Mesenchymal stem cell (in vitro differentiated cells and primary cell): ENCODE measurements around the gene FAIM2.

ENCODE experiments used
- DNase-seq: peaks from one replicate; pipeline ENCODE4 v3.0.0-alpha.2; 2013
- H2AFZ ChIP-seq: one replicate; pipeline ENCODE4 v1.6.1; 2013; ENCODE audit warnings: low read depth, mild to moderate bottlenecking, control low read depth, inconsistent platforms, low read length, moderate library complexity
- H2AK5ac ChIP-seq: 2 replicates; pipeline ENCODE4 v1.6.1; 2013; ENCODE audit warnings: low read length, moderate library complexity, mild to moderate bottlenecking, inconsistent platforms; ENCODE audit not compliant: severe bottlenecking
- H2BK120ac ChIP-seq: one replicate; pipeline ENCODE4 v1.6.1; 2013; ENCODE audit warnings: low read depth, mild to moderate bottlenecking, inconsistent platforms, low read length, moderate library complexity
- H2BK12ac ChIP-seq, 2 experiments: one replicate each; pipeline ENCODE4 v1.6.1; 2013; ENCODE audit warnings: inconsistent platforms in 2 of 2, low read length in 2 of 2, mild to moderate bottlenecking in 2 of 2, moderate library complexity in 2 of 2, control low read depth in 1 of 2
- H2BK15ac ChIP-seq: one replicate; pipeline ENCODE4 v1.6.1; 2013; ENCODE audit warnings: mild to moderate bottlenecking, low read depth, inconsistent platforms; ENCODE audit not compliant: poor library complexity, severe bottlenecking
- H2BK5ac ChIP-seq: 2 replicates; pipeline ENCODE4 v1.6.1; 2013; ENCODE audit warnings: low read depth, mild to moderate bottlenecking, low read length, control low read depth, inconsistent platforms; ENCODE audit not compliant: poor library complexity, severe bottlenecking
- H3K14ac ChIP-seq, 2 experiments: one replicate each; pipeline ENCODE4 v1.6.1; 2013; ENCODE audit warnings: inconsistent platforms in 2 of 2, low read length in 2 of 2, control low read depth in 1 of 2, mild to moderate bottlenecking in 1 of 2, moderate library complexity in 1 of 2
- H3K18ac ChIP-seq, 2 experiments: one replicate each; pipeline ENCODE4 v1.6.1; 2013; ENCODE audit warnings: inconsistent platforms in 2 of 2, low read length in 2 of 2, control low read depth in 1 of 2, low read depth in 1 of 2, mild to moderate bottlenecking in 1 of 2
- H3K23ac ChIP-seq, 2 experiments: one replicate each; pipeline ENCODE4 v1.6.1; 2013; ENCODE audit warnings: inconsistent platforms in 2 of 2, low read length in 2 of 2, mild to moderate bottlenecking in 2 of 2, moderate library complexity in 2 of 2, control low read depth in 1 of 2
- H3K27ac ChIP-seq: 2 replicates; pipeline ENCODE4 v1.5.1; 2013; ENCODE audit warnings: mild to moderate bottlenecking, moderate library complexity, low read length, control low read depth, inconsistent platforms; ENCODE audit not compliant: poor library complexity, severe bottlenecking
- H3K27me3 ChIP-seq, 2 experiments: 2 replicates each; pipeline versions ENCODE4 v1.6.1 to v1.7.0; 2013; ENCODE audit warnings: low read length in 2 of 2, mild to moderate bottlenecking in 2 of 2, moderate library complexity in 2 of 2, control low read depth in 1 of 2, inconsistent platforms in 1 of 2; ENCODE audit not compliant: control insufficient read depth in 1 of 2, insufficient read depth in 1 of 2
- H3K36me3 ChIP-seq, 2 experiments: 2 replicates each; pipeline versions ENCODE4 v1.6.1 to v1.7.0; 2013; ENCODE audit warnings: low read length in 2 of 2, control low read depth in 1 of 2, inconsistent platforms in 1 of 2, low read depth in 1 of 2, mild to moderate bottlenecking in 1 of 2; ENCODE audit not compliant: insufficient read depth in 2 of 2, control insufficient read depth in 1 of 2
- H3K4ac ChIP-seq, 2 experiments: one replicate each; pipeline ENCODE4 v1.6.1; 2013; ENCODE audit warnings: inconsistent platforms in 2 of 2, low read length in 2 of 2, mild to moderate bottlenecking in 2 of 2, moderate library complexity in 2 of 2, control low read depth in 1 of 2, low read depth in 1 of 2
- H3K4me1 ChIP-seq: 2 replicates; pipeline ENCODE4 v1.6.1; 2013; ENCODE audit warnings: low read depth, low read length, control low read depth; ENCODE audit not compliant: control insufficient read depth, insufficient read depth
- H3K4me2 ChIP-seq: 2 replicates; pipeline ENCODE4 v1.6.1; 2013; ENCODE audit warnings: low read length, mild to moderate bottlenecking, inconsistent platforms; ENCODE audit not compliant: poor library complexity, severe bottlenecking
- H3K4me3 ChIP-seq, 2 experiments: 2 replicates each; pipeline versions ENCODE4 v1.5.1 to v1.7.0; 2013; ENCODE audit warnings: low read length in 2 of 2, mild to moderate bottlenecking in 2 of 2, control low read depth in 1 of 2, low read depth in 1 of 2; ENCODE audit not compliant: insufficient read depth in 1 of 2
- H3K79me1 ChIP-seq: replicated peaks from 2 replicates; pipeline ENCODE4 v1.6.1; 2013; ENCODE audit warnings: mild to moderate bottlenecking, control low read depth, low read length, inconsistent platforms; ENCODE audit not compliant: poor library complexity, severe bottlenecking
- H3K9ac ChIP-seq: 2 replicates; pipeline ENCODE4 v1.7.0; 2013; ENCODE audit warnings: mild to moderate bottlenecking, low read length, moderate library complexity
- H3K9me3 ChIP-seq: 2 replicates; pipeline ENCODE4 v1.7.0; 2013; ENCODE audit warnings: mild to moderate bottlenecking, low read length; ENCODE audit not compliant: control insufficient read depth
- H4K8ac ChIP-seq: one replicate; pipeline ENCODE4 v1.6.1; 2013; ENCODE audit warnings: inconsistent platforms, mild to moderate bottlenecking, low read length, moderate library complexity
- H4K91ac ChIP-seq: one replicate; pipeline ENCODE4 v1.6.1; 2013; ENCODE audit warnings: mild to moderate bottlenecking, low read length, inconsistent platforms
- WGBS: methylation state at CpG from one replicate; pipeline ENCODE4 v1.1.7; 2013; ENCODE audit warnings: mixed read lengths; 5-methylcytosine and 5-hydroxymethylcytosine counted together

The FAIM2 gene

GRCh38 chr12:49929581-49929980, 25.9 kb upstream of the FAIM2 start:
- Histone ChIP-seq H3K27ac (no peak overlapping the region), H3K4ac (no peak overlapping the region), H2BK120ac (no peak overlapping the region), H4K8ac (peak overlapping the region; percentile 29), H3K4me1 (no peaks in the 10 kb centered on the region), H3K36me3 (no peaks in the 10 kb centered on the region), H3K79me1 (no peaks in the 10 kb centered on the region), H3K23ac (no peak overlapping the region), H4K91ac (no peak overlapping the region), H2BK15ac (no peak overlapping the region), H2AFZ (no peak overlapping the region), H3K9me3 (no peaks in the 10 kb centered on the region), H2AK5ac (no peak overlapping the region), H2BK5ac (no peak overlapping the region), H3K4me2 (no peak overlapping the region), H3K9ac (no peak overlapping the region), H3K18ac (no peak overlapping the region), H3K14ac (peak overlapping the region in 1 of 2 experiments; percentile 44), H2BK12ac (no peak overlapping the region), H3K4me3 (no peak overlapping the region), H3K27me3 (peaks cover 0 to 11% of the 10 kb centered on the region in 2 experiments)
- 81% methylated on average over 7 of the region's 7 CpGs for WGBS
- no peak for DNase-seq

- Histone ChIP-seq H3K4me2 (no peak overlapping the region), H3K27me3 (peaks cover 0 to 14% of the 10 kb centered on the region in 2 experiments), H4K8ac (no peak overlapping the region), H3K36me3 (no peaks in the 10 kb centered on the region), H2BK12ac (peak overlapping the region in 1 of 2 experiments; percentile 73), H3K9me3 (no peaks in the 10 kb centered on the region), H3K4me1 (no peaks in the 10 kb centered on the region), H3K18ac (no peak overlapping the region), H3K23ac (no peak overlapping the region), H3K14ac (no peak overlapping the region), H3K4ac (no peak overlapping the region), H2BK5ac (no peak overlapping the region), H2AFZ (no peak overlapping the region), H3K4me3 (no peak overlapping the region), H3K27ac (no peak overlapping the region), H2BK120ac (no peak overlapping the region), H2AK5ac (no peak overlapping the region), H4K91ac (no peak overlapping the region), H3K9ac (no peak overlapping the region), H2BK15ac (no peak overlapping the region), H3K79me1 (no peaks in the 10 kb centered on the region)
- no peak for DNase-seq
- WGBS, result 83% methylated on average over 6 of the region's 6 CpGs
Measured at GRCh38 chr12:49928471-49928870, 24.8 kb upstream of the FAIM2 start.

GRCh38 chr12:49925433-49926204, 21.9 kb upstream of the FAIM2 start:
- no peak overlapping the region for H4K91ac ChIP-seq
- H2BK12ac ChIP-seq, result no peak overlapping the region
- WGBS, result 97% methylated on average over 10 of the region's 11 CpGs
- no peak overlapping the region for H2BK120ac ChIP-seq
- H3K9ac ChIP-seq, result no peak overlapping the region
- no peak overlapping the region for H2AFZ ChIP-seq
- no peaks in the 10 kb centered on the region for H3K36me3 ChIP-seq
- no peak overlapping the region for H4K8ac ChIP-seq
- no peak for DNase-seq
- no peak overlapping the region for H3K27ac ChIP-seq
- no peak overlapping the region for H2AK5ac ChIP-seq
- H3K23ac ChIP-seq, result no peak overlapping the region
- H3K4ac ChIP-seq, result no peak overlapping the region
- H3K14ac ChIP-seq, result peak overlapping the region in 1 of 2 experiments; percentile 98
- H3K79me1 ChIP-seq, result no peaks in the 10 kb centered on the region
- H3K4me3 ChIP-seq, result no peak overlapping the region
- no peak overlapping the region for H2BK5ac ChIP-seq
- no peaks in the 10 kb centered on the region for H3K4me1 ChIP-seq
- H3K18ac ChIP-seq, result no peak overlapping the region
- no peak overlapping the region for H2BK15ac ChIP-seq
- H3K9me3 ChIP-seq, result no peaks in the 10 kb centered on the region
- no peak overlapping the region for H3K4me2 ChIP-seq
- H3K27me3 ChIP-seq, result peaks cover 0 to 14% of the 10 kb centered on the region in 2 experiments

DNA sequence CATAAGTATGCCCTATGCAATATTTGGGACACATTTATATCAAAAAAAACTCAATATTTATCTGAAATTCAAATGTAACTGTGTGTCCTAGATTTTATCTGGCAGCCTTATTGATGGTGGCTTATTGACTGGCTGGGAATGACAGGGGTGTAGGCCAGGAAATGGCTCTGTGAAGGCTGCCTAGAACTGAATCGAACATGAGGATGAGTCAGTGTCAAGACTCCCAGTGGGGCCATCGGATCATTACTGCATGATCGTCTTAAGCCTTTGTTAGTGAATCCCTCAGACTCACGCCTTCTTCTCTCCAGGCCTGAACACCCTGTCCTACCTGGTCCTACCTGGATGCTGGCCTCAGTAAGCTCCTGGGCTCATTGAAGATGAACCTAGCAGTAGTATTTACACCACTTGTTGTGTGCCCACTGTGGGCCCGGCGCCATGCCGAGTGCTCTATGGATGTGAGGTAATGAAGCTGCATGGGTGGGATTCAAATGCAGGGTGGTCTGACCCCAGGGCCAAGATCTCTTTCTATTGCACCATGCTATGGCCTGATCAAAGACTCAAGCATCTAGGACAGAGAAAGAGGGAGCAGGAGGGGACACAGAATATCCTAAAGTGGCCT, 21.0 kb upstream of the FAIM2 start:
- H2BK15ac ChIP-seq, result no peak overlapping the region
- H3K27me3 ChIP-seq, result peaks cover 0 to 13% of the 10 kb centered on the region in 2 experiments
- no peak overlapping the region for H3K9ac ChIP-seq
- WGBS, result 75% methylated on average over 7 of the region's 7 CpGs
- DNase-seq, result no peak
- no peaks in the 10 kb centered on the region for H3K79me1 ChIP-seq
- no peaks in the 10 kb centered on the region for H3K9me3 ChIP-seq
- no peak overlapping the region for H4K8ac ChIP-seq
- H2AFZ ChIP-seq, result no peak overlapping the region
- H3K4me3 ChIP-seq, result no peak overlapping the region
- H3K4ac ChIP-seq, result no peak overlapping the region
- H2BK12ac ChIP-seq, result no peak overlapping the region
- no peak overlapping the region for H2AK5ac ChIP-seq
- no peak overlapping the region for H3K27ac ChIP-seq
- H3K4me1 ChIP-seq, result no peaks in the 10 kb centered on the region
- no peak overlapping the region for H3K18ac ChIP-seq
- H3K4me2 ChIP-seq, result no peak overlapping the region
- H3K36me3 ChIP-seq, result no peaks in the 10 kb centered on the region
- no peak overlapping the region for H2BK120ac ChIP-seq
- no peak overlapping the region for H3K23ac ChIP-seq
- no peak overlapping the region for H3K14ac ChIP-seq
- no peak overlapping the region for H4K91ac ChIP-seq
- H2BK5ac ChIP-seq, result no peak overlapping the region
